Measurements from ENCODE around the gene TRIM33. TPM values are rescaled to one million over a fixed set of nuclear protein-coding genes. Genes with fewer than 3 reads are reported as not detected.
"Not testable (repeated sequence)": the region's sequence is repeated elsewhere in the genome, so short reads cannot be mapped to it uniquely, and the experiment has no call there.

The TRIM33 gene
- total RNA-seq, 1 experiment from 2014 or later: 38.7 TPM

DNA sequence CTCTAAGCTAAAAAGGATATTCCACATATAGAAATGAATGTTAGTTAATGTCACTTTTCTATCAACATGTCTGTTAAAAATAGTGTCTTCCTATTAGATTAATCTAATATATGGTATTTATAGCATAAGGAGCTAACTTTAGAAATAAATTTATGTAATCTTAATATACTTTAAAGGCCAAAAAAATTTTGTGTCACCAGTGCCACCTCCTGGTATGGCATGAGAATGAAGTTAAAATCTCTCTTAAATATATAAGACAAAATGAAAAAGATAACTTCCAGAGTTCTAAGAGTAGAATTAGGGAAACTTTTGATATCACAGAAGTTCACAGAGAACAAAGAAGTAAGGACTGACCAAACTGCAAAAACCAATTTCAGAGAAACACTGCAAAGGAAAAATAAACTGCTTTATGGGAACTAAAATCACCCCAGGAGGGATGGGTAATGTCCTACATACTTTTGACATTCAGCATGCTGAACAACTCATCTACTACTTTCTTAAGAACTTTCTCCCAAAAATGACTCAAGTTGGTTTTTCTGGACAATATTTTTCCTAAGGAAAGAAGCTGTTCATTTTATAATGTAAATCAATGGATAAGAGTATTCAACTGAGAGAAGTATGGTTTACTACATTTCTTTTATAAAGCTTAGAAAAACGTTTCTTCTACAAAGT is 82.8 kb downstream of the TRIM33 start:
- H3K9me2 ChIP-seq (ENCODE audit: insufficient read depth): no peaks in the 10 kb centered on the region
- no peak overlapping the region for H3K27ac ChIP-seq
- H3K4me3 ChIP-seq: no peak overlapping the region
- TF ChIP-seq, protein P1, sequence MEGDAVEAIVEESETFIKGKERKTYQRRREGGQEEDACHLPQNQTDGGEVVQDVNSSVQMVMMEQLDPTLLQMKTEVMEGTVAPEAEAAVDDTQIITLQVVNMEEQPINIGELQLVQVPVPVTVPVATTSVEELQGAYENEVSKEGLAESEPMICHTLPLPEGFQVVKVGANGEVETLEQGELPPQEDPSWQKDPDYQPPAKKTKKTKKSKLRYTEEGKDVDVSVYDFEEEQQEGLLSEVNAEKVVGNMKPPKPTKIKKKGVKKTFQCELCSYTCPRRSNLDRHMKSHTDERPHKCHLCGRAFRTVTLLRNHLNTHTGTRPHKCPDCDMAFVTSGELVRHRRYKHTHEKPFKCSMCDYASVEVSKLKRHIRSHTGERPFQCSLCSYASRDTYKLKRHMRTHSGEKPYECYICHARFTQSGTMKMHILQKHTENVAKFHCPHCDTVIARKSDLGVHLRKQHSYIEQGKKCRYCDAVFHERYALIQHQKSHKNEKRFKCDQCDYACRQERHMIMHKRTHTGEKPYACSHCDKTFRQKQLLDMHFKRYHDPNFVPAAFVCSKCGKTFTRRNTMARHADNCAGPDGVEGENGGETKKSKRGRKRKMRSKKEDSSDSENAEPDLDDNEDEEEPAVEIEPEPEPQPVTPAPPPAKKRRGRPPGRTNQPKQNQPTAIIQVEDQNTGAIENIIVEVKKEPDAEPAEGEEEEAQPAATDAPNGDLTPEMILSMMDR (conservative IDR thresholded peaks at IDR 0.05): peak; percentile 80
- no peak for TF ChIP-seq EZH2 (IDR thresholded peaks at IDR 0.05; ENCODE audit: low read depth)
- no peak overlapping the region for H3K4me2 ChIP-seq
- no peaks in the 10 kb centered on the region for H3K27me3 ChIP-seq (ENCODE audit: insufficient read depth, low read depth)
- CTCF ChIA-PET: interaction anchor here (0.7 kb wide), 1 partner anchor 34 kb away, joined by 3 read pairs; no protein-coding TSS in a partner anchor
- POLR2A ChIA-PET (ENCODE audit: unreplicated experiment): no interaction called here
- no peaks in the 10 kb centered on the region for H3K4me1 ChIP-seq (replicated peaks; ENCODE audit: insufficient read depth)
- BruUV-seq (replicated peaks): no TSS peak
- H3K36me3 ChIP-seq (ENCODE audit: low read depth): peaks cover 46% of the 10 kb centered on the region
- H3K79me2 ChIP-seq (ENCODE audit: low read depth): peaks cover 7% of the 10 kb centered on the region; the same call in 1 of the 2 replicates
- H3K9me3 ChIP-seq (ENCODE audit: insufficient read depth, low read depth): no peaks in the 10 kb centered on the region
- peaks cover 20% of the 10 kb centered on the region for H4K20me1 ChIP-seq (ENCODE audit: insufficient read depth)
- intact Hi-C loops (cut with micrococcal nuclease; ENCODE audit: unreplicated experiment): no loop called here
- H2AFZ ChIP-seq: no peak overlapping the region
- DNase-seq: peak in 1 of 2 experiments; percentile 2
- peaks cover 34% of the 10 kb centered on the region for H3F3A ChIP-seq (ENCODE audit: insufficient read depth, low read depth)

DNA sequence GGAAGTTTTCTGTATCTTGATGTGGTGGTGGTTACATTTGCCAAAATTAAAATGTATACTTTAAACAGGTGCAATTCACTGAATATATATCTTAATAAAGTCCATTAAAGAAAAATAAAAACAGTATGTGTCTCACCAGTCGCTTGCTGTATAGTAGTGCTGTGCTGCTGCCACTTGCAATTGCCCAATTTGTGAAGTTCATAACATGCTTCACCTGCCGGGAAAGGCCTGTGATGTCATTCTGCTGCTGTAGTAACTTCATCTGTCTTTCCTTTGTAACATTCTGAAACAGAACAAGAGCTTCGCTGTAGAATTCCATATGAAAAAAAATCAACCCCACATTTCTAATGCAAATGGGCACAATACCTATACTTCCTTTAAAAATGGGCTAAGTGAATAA is 83.4 kb downstream of the TRIM33 start:
- Histone ChIP-seq H3K27me3 (ENCODE audit: insufficient read depth, low read depth) (no peaks in the 10 kb centered on the region), H2AFZ (no peak overlapping the region), H3K4me1 (replicated peaks; ENCODE audit: insufficient read depth) (no peaks in the 10 kb centered on the region), H3F3A (ENCODE audit: insufficient read depth, low read depth) (peaks cover 34% of the 10 kb centered on the region), H3K9me2 (ENCODE audit: insufficient read depth) (no peaks in the 10 kb centered on the region), H3K36me3 (ENCODE audit: low read depth) (peaks cover 44% of the 10 kb centered on the region), H3K9me3 (ENCODE audit: insufficient read depth, low read depth) (no peaks in the 10 kb centered on the region), H3K4me3 (no peak overlapping the region), H3K27ac (no peak overlapping the region), H3K79me2 (ENCODE audit: low read depth) (peaks cover 7% of the 10 kb centered on the region; the same call in 1 of the 2 replicates), H3K4me2 (no peak overlapping the region), H4K20me1 (ENCODE audit: insufficient read depth) (peaks cover 20% of the 10 kb centered on the region)
- BruUV-seq (replicated peaks): no TSS peak
- TF ChIP-seq, protein P1 (conservative IDR thresholded peaks at IDR 0.05): no peak
- no peak for TF ChIP-seq EZH2 (IDR thresholded peaks at IDR 0.05; ENCODE audit: low read depth)
- CTCF ChIA-PET: no interaction called here
- POLR2A ChIA-PET (ENCODE audit: unreplicated experiment): no interaction called here
- intact Hi-C loops (cut with micrococcal nuclease; ENCODE audit: unreplicated experiment): no loop called here
- no peak for DNase-seq

DNA sequence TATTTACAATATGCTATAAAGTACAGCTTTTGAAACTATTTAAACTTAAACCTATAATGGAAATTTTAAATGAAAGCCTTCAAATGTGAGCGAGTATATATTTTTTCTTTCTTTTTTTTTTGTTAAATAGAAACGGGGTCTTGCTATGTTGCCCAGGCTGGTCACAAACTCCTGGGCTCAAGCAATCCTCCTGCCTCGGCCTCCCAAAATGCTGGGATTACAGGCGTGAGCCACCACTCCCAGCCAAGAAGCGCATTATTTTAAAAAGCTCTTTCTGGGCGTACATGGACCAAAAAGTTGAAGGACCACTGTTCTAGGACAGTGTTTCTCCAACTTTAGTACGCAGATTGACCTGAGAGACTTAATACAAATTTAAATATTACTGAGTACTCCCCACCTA is 87.5 kb downstream of the TRIM33 start:
- H3K4me3 ChIP-seq: no peak overlapping the region
- peaks cover 13% of the 10 kb centered on the region for H4K20me1 ChIP-seq (ENCODE audit: insufficient read depth)
- TF ChIP-seq, protein P1 (conservative IDR thresholded peaks at IDR 0.05): no peak
- no peak for TF ChIP-seq EZH2 (IDR thresholded peaks at IDR 0.05; ENCODE audit: low read depth)
- CTCF ChIA-PET: no interaction called here
- BruUV-seq (replicated peaks): no TSS peak
- H3K36me3 ChIP-seq (ENCODE audit: low read depth): peaks cover 74% of the 10 kb centered on the region
- intact Hi-C loops (cut with micrococcal nuclease; ENCODE audit: unreplicated experiment): no loop called here
- peaks cover 3% of the 10 kb centered on the region; the same call in 1 of the 2 replicates for H3K79me2 ChIP-seq (ENCODE audit: low read depth)
- no peaks in the 10 kb centered on the region for H3K9me3 ChIP-seq (ENCODE audit: insufficient read depth, low read depth)
- no peaks in the 10 kb centered on the region for H3K4me1 ChIP-seq (replicated peaks; ENCODE audit: insufficient read depth)
- no peak overlapping the region for H3K4me2 ChIP-seq
- POLR2A ChIA-PET (ENCODE audit: unreplicated experiment): no interaction called here
- no peaks in the 10 kb centered on the region for H3K27me3 ChIP-seq (ENCODE audit: insufficient read depth, low read depth)
- no peak for DNase-seq
- no peak overlapping the region for H2AFZ ChIP-seq
- peaks cover 24% of the 10 kb centered on the region for H3F3A ChIP-seq (ENCODE audit: insufficient read depth, low read depth)
- H3K9me2 ChIP-seq (ENCODE audit: insufficient read depth): no peaks in the 10 kb centered on the region
- H3K27ac ChIP-seq: no peak overlapping the region

DNA sequence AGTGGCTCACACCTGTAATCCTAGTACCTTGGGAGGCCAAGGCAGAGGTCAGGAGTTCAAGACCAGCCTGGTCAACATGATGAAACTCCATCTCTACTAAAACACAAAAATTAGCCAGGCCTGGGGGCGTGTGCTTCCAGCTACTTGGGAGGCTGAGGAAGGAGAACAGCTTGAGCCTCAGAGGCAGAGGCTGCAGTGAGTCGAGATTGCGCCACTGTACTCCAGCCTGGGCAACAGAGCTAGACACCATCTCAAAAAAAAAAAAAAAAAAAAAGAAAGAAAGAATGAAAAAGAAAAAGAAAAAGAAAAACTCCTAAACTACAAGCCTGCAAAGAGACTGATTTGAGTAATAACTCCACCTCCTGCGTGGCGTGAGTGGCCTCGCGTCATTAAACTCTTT is 92.1 kb downstream of the TRIM33 start:
- H3K79me2 ChIP-seq (ENCODE audit: low read depth); H3K27me3 ChIP-seq (ENCODE audit: insufficient read depth, low read depth); H3K4me2 ChIP-seq; intact Hi-C loops (cut with micrococcal nuclease; ENCODE audit: unreplicated experiment); BruUV-seq (replicated peaks); H3K9me3 ChIP-seq (ENCODE audit: insufficient read depth, low read depth); H3K27ac ChIP-seq; CTCF ChIA-PET; H3K9me2 ChIP-seq (ENCODE audit: insufficient read depth); H3F3A ChIP-seq (ENCODE audit: insufficient read depth, low read depth); DNase-seq; H4K20me1 ChIP-seq (ENCODE audit: insufficient read depth); H3K4me1 ChIP-seq (replicated peaks; ENCODE audit: insufficient read depth); POLR2A ChIA-PET (ENCODE audit: unreplicated experiment); H3K4me3 ChIP-seq; H2AFZ ChIP-seq: not testable (repeated sequence)
- peaks cover 68% of the 10 kb centered on the region for H3K36me3 ChIP-seq (ENCODE audit: low read depth)

Data from PC-9 (cell line).